GM12872 (cell line): ENCODE measurements around the gene CCDC187.

ENCODE experiments used
- TF ChIP-seq, protein P1 (sequence below): IDR thresholded peaks from 3 replicates; pipeline ENCODE4 v1.5.1; 2011; ENCODE audit warnings: low read depth, mild to moderate bottlenecking, low read length, moderate library complexity; ENCODE audit not compliant: insufficient read depth

CCDC187 gene

DNA sequence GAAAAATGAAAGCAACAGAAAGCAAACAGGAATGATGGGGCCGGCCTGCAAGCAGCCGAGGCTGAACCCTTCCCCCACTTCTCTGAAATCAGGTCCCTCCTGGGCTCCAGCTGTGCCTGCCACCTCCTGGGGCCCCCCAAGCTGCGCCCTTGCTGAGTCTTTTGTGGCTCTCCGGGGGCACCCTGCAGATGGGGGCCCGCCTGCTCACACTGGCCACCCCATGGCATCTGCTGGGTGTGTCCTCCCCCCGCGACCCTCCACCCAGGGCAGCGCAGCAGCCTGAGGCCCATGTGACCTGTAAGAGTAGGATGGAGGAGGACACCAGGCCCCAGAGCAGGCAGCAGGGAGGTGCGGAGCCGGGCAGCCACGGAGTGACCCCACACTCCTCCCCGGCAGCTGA lies 29.2 kb upstream of the CCDC187 start:
- TF ChIP-seq, protein P1, sequence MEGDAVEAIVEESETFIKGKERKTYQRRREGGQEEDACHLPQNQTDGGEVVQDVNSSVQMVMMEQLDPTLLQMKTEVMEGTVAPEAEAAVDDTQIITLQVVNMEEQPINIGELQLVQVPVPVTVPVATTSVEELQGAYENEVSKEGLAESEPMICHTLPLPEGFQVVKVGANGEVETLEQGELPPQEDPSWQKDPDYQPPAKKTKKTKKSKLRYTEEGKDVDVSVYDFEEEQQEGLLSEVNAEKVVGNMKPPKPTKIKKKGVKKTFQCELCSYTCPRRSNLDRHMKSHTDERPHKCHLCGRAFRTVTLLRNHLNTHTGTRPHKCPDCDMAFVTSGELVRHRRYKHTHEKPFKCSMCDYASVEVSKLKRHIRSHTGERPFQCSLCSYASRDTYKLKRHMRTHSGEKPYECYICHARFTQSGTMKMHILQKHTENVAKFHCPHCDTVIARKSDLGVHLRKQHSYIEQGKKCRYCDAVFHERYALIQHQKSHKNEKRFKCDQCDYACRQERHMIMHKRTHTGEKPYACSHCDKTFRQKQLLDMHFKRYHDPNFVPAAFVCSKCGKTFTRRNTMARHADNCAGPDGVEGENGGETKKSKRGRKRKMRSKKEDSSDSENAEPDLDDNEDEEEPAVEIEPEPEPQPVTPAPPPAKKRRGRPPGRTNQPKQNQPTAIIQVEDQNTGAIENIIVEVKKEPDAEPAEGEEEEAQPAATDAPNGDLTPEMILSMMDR: no peak

DNA sequence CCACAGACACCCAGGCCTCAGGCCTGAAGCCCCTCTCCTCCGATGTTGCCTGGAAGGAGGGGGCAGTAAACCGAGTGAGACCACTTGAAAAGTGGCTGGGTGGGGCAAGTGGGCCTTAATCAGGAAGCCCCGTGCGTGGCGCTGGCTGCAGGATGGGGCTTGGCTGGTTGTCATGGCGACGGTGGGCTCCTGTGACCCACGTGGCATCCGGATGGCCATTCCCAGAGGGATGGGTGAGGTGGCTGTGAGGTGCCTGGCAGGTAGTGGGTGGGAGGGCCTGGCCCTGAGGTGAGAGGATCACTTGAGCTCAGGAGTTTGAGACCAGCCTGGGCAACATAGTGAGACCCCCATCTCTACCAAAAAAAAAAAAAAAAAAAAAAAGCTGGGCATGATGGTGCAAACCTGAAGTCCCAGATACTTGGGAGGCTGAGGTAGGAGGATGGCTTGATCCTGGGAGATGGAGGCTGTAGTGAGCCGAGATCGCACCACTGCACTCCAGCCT lies 28.6 kb upstream of the CCDC187 start:
- TF ChIP-seq, protein P1: no peak

DNA sequence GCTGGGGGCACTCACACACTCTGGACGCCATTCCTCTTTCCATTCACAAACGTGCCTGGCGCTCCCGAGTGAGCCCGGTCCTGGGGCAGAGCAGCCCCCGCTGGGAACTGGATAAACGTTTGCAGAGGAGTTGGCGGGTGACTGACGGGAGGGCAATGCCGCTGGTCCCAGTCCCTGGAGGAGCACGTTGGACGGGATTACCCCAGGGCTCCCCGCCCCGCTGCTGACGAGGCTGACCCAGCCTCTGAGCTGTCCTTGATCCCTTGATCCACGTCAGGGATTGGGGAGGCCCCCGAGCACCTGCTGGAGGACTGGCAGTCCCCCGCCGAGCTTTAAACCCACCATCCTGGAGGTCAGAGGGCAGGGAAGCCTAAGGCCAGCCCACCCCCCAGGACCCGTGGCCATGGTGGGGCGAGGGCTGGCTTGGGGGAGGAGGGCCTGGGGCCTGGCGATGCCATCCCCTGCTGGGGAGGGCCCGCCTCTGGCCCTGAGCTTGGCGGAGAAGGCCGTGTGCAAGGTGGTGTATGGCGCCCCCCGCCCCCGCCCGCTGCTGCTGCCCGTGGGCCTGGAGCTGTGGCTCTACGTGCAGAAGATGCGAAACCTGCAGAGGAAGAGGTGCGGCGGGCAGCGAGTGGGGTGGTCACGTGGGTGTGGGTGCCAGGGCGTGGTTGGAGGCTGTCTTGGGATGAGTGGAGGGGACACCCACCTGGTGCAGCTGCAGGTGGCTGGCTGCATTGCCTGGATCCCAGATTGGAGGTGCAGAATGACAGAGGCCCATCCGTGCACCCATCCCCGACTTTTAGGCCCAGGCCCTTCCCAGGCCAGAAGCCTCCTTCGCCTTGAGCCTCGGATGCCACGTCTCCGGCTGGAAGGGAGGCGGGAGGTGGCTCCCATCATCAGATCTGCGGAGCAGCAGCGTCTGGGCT lies 27.9 kb upstream of the CCDC187 start:
- TF ChIP-seq, protein P1: no peak

DNA sequence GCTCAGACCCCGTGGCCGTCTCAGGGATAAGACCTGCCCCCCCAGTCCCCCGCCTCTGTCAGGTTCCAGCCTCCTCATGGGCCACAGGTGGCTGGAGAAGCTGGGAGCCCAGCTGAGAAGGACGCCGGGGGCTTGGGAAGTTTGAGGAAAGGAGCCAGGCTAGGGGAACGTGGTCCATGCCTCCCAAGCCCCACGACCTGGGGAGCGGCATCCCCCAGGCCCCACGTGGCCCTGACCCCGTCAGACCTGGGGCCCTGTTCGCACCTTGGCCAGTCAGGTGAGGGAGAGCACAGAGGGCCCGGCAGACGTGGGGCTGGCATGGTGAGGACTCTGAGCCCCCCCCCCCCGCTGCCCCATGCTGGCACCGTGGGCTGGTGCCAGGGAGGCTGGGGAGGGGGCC lies 27.1 kb upstream of the CCDC187 start:
- TF ChIP-seq, protein P1: no peak

DNA sequence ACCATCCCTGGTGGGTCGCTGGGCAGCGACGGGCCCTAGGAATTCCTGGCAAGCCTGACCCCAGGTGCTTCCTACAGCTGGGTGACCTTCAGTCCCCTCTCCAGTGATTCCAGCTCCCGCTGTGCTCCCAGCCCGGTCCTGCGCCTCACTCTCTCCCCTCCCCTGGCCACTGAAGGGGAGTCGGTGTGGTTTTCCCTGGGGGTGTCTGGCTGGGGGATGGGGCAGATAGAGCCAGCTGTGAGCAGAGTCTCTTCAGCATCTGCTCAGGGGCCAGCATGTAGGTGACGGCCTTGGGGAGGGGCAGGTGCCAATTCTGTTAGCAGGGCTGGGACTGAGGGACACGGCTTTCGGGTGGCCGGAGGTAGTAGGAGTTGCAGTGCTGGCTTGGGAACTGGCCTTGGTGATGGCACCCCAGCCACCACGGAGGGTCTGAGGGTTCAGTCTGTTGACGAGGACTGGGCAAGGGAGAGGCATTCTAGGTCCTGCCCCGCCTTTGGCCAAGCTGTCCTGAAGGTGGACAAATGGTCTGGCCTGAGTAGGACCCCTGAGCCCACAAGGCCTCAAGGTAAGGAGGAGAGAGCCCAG lies 26.6 kb upstream of the CCDC187 start:
- TF ChIP-seq, protein P1: no peak

DNA sequence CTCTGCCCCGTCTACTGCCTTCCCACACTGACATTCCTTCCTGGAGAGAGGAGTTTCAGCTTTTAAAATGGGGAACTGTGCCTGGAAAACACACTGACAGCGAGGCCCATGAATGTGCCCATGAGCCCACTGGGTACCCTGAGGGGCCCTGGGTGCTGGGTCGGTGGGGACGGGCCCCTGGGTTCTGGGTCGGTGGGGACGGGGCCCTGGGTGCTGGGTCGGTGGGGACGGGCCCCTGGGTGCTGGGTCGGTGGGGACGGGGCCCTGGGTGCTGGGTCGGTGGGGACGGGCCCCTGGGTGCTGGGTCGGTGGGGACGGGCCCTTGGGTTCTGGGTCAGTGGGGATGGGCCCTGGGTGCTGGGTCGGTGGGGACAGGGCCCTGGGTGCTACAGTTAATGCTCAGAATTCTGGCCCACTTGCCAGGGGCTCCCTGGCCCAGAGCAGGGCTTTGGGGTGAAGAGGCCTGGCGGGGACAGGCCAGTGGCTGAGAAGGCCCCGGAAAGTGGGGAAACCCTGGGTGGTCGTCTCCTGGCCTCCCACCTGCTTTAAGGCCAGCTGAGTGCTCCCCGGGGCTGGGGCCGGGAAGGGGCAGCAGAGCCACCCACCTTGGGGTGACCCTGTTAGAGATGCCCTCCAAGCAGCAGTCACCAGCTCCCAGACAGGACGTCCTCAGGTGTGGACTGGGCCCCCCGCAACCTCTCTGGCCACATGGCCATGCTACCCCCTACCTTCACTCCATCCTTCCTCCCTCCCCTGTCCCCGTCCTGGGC lies 25.9 kb upstream of the CCDC187 start:
- TF ChIP-seq, protein P1: no peak

DNA sequence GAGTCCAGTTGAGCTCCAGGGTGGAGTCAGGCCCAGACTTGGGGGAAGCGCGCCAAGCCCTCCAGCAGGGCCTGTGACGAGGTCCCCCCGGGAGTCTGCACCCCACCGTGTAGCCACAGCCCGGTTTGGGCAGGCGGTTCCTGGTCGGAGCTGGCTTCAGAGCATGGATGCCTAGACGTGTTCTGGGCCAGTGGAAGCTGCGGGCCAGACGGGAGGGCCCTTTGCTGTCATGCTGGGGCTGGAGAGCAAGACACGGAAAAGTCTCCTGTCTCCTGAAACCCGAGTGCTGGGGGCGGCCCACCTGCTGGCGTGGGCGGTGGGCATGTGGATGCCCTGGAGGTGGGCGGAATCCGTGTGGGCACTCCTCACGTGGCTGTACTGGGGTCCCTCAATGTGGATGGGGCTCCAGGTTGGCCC lies 25.3 kb upstream of the CCDC187 start:
- TF ChIP-seq, protein P1: no peak
